Spleen (tissue), 7 donors: ENCODE data around the gene RAB39A.

Experiments used
- POLR2A ChIP-seq, 3 donors: fragments of 450-650 bp; IDR thresholded peaks; one replicate each; pipeline ENCODE4 v1.5.1; 2017; ENCODE audit warnings: antibody characterized with exemption in 3 of 3, mild to moderate bottlenecking in 1 of 3
- TF ChIP-seq, protein P1 (sequence below), 11 experiments: fragments of 200-600 bp in 7 of 11; fragments of 450-650 bp in 4 of 11; sonication (generic) in 4 of 11; IDR thresholded peaks in 8 of 11; conservative IDR thresholded peaks in 3 of 11; 1 replicate in 7 of 11; 2 replicates in 4 of 11; pipeline versions ENCODE4 v1.4.0 to v1.8.0; 2016 to 2021; ENCODE audit warnings: antibody characterized with exemption in 11 of 11, inconsistent platforms in 4 of 11, mild to moderate bottlenecking in 1 of 11
- donor health status: DM: no; HTN: no; CAD: no; lungs with moderate emphysema.
- donor health status: DM: no; HTN: no; CAD: no.
- donor health status: DM: no; HTN: no; CAD: no.

DNA sequence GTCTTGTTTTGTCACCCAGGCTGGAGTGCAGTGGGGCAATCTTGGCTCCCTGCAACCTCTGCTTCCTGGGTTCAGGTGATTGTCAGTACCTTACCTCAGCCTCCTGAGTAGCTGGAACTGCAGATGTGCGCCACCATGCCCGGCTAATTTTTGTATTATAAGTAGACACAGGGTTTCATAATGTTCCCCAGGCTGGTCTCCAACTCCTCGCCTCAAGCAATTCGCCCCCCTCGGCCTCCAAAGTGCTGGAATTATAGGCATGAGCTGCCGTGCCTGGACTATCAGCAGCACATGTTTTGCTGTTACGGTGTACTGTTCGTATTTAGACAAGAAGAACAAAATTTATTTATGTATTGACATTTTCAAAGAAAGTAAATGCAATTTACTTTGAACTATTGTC, 34.8 kb downstream of the RAB39A start:
- TF ChIP-seq, protein P1, sequence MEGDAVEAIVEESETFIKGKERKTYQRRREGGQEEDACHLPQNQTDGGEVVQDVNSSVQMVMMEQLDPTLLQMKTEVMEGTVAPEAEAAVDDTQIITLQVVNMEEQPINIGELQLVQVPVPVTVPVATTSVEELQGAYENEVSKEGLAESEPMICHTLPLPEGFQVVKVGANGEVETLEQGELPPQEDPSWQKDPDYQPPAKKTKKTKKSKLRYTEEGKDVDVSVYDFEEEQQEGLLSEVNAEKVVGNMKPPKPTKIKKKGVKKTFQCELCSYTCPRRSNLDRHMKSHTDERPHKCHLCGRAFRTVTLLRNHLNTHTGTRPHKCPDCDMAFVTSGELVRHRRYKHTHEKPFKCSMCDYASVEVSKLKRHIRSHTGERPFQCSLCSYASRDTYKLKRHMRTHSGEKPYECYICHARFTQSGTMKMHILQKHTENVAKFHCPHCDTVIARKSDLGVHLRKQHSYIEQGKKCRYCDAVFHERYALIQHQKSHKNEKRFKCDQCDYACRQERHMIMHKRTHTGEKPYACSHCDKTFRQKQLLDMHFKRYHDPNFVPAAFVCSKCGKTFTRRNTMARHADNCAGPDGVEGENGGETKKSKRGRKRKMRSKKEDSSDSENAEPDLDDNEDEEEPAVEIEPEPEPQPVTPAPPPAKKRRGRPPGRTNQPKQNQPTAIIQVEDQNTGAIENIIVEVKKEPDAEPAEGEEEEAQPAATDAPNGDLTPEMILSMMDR (IDR thresholded peaks at IDR 0.05 in 8 of 11, conservative IDR thresholded peaks at IDR 0.05 in 3 of 11) = no peak
- no peak for TF ChIP-seq POLR2A (IDR thresholded peaks at IDR 0.05)
